ENCODE data around the gene CKB.
"Not testable (repeated sequence)": the region's sequence is repeated elsewhere in the genome, so short reads cannot be mapped to it uniquely, and the experiment has no call there.

The CKB gene

DNA sequence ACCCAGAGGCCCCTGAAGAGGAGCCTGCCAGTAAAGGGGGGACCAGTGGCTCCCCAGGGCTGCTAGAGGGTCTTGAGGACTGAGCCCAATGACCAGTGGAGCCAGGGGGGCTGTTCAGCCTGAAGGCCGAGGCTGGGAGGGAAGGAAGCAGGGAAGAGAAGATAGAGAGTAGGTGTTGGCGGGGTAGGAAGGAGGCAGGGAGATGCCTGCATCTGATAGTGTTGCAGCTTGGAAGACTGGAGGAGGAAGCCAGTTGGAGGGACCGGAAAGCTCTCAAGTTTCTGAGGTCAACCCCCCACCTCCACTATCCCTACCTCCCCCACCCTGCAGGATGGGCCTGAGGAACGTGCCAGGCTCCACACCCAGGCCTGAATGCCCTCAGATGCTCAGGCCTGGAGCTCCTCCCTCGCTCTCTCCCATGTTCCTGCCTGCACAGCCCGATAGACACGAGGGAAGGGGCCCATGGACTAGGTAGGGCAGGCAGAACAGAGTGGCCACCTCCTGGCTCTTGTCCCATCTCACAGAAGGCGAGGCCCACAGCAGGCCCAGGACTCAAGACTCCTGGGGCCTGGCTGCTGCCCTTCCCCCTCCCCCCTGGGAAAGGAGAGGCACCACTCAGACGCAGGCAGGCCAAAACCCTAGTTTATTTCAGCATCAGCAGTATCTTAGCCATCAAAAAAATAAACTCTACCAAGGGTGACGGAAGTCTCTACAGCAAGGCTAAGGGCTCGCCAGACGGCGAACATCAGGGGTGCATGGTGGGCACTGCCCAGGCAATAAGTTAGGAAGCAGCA, 3.4 kb downstream of the CKB start:
- H3K4me3 Mint-ChIP-seq = peak overlapping the region; percentile 66
- no peaks in the 10 kb centered on the region for H3K36me3 Mint-ChIP-seq
- no peaks in the 10 kb centered on the region for H3K9me3 Mint-ChIP-seq
- H3K27ac Mint-ChIP-seq = no peak overlapping the region
- no peak for DNase-seq (ENCODE audit: low spot score in 2 of 2)
- H3K27me3 Mint-ChIP-seq = peaks cover 6% of the 10 kb centered on the region
- H3K4me1 Mint-ChIP-seq = peaks cover 2% of the 10 kb centered on the region
- ATAC-seq (ENCODE audit: low read depth) = no peak

DNA sequence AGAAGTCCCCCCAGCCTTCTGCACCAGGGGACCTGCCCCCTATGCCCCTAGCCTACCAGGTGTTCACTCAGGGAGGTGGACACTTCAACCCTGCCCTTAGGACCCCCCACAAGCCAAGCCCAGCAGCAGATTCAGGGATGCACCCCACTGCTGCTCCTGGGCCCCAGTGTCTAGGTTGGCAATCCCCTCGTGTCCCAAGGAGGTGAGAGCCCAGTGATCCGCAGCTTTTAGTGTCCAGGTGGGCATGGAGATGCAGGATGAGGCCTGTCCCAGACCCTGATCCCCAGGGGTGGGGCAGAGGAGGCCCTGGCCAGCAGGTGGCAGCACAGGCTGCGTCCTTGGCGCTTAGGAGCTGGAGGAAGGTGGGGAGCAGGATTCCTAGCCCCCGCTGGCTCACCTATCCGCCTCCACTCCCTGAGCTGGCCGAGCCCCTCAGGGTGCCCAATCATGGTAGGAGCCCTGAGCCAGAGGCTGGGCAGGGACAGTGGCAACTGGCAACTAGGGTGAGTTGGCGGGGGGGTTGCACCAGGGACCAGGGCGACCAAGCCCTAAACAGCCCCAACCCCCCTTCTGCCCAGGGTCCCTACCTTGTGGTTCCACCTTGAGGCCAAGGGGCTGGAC, 4.1 kb downstream of the CKB start:
- H3K27me3 Mint-ChIP-seq = peaks cover 6% of the 10 kb centered on the region
- peak; percentile 63 to 68 for DNase-seq (ENCODE audit: low spot score in 2 of 2)
- ATAC-seq (ENCODE audit: low read depth) = peak; percentile 44
- H3K36me3 Mint-ChIP-seq = no peaks in the 10 kb centered on the region
- no peak overlapping the region for H3K4me3 Mint-ChIP-seq
- no peak overlapping the region for H3K27ac Mint-ChIP-seq
- peaks cover 2% of the 10 kb centered on the region for H3K4me1 Mint-ChIP-seq
- no peaks in the 10 kb centered on the region for H3K9me3 Mint-ChIP-seq

DNA sequence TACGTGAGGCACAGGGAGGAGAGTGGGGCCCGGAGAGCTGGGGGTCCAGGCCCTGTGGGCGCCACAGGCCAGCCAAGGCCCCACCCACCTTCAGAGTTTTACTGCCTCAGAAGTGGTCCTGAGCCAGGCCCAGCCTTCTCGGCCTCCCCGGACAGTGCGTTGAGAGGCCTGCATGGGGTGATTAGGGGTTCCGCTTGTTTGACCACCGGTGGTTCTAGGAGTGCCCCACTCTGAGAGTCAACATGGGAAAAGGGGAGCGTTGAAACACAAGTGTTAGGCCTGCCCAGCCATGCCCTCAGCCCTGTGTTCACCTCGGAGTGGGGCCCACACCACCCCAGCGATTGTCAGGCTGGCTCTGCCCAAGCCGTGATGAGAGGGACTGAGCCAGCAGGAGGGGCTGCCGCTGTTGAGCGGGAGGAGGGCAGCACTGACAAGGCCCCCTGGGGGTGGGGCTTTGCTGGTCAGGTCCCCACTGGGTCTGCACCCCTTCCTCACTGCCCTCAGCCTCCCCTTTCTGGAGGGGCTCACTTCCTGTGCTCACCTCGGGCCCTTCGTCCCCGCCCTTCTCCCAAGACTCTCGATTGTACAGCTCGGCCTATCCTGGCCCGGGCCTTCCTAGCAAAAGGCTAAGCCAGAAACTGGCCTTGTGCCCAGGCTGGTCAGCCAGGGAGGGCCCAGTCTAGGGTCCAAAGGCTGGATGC, 4.8 kb downstream of the CKB start:
- ATAC-seq (ENCODE audit: low read depth) = no peak
- no peak for DNase-seq (ENCODE audit: low spot score in 2 of 2)
- Mint-ChIP-seq H3K4me3 (no peak overlapping the region), H3K27ac (no peak overlapping the region), H3K9me3 (no peaks in the 10 kb centered on the region), H3K36me3 (no peaks in the 10 kb centered on the region), H3K4me1 (peaks cover 2% of the 10 kb centered on the region), H3K27me3 (peaks cover 6% of the 10 kb centered on the region)

DNA sequence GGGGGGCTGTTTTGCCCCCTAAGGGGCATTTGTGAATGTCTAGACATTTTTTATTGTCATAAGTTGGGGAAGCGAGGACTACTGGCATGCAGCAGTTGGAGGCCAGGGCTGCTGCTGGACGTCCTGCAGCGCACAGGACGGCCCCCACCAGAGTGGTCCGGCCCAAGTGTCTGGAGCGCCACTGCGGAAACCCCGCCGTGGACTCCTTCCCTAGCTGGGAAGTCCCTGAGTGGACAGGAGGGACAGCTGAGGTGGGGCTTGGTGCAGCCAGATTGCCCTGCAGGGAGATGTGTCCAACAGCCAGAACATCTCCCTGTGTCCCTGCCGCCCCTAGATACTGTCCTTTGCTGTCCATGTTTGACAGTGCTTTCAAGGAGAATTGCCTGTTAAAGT, 5.5 kb downstream of the CKB start:
- ATAC-seq (ENCODE audit: low read depth) (no peak), DNase-seq (ENCODE audit: low spot score in 2 of 2) (no peak)
- Mint-ChIP-seq H3K4me1 (peaks cover 2% of the 10 kb centered on the region), H3K27me3 (peaks cover 6% of the 10 kb centered on the region), H3K4me3 (no peak overlapping the region), H3K36me3 (no peaks in the 10 kb centered on the region), H3K9me3 (no peaks in the 10 kb centered on the region), H3K27ac (no peak overlapping the region)

DNA sequence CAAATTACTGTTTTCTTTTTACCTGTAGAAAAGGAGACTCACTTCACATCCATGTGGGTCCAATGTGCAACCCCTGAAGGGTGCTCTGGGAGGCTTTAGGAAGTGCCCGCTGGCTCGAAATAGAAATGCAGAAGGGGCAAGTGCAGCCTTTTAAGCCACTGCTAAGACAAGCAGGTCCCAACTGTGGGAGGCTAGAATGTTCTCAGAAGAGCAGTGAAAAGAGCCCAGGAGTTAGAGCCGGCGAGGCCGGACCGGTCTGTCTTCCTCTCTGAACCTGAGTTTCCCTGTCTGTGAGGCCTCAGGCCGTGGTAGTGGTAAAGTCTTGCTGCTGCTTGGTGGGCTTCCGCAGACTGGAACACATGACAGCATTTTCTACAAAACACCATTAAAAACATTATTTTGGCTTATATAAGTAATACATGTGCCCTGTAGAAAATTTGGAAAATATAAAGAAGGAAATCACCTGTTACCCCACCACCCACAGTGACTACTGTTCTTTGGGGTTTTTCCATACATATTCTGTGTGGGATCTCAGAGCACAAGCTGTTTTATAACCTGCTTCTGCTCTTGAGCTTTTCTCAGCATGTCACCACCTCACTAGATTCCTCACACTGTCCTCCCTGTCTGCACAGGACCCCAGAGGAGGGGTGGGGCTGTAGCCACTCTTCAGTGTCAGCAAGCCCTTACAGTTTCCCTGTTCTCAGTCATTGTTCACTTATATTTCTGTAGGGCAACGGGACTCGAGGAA, 6.0 kb downstream of the CKB start:
- ATAC-seq (ENCODE audit: low read depth) (no peak), DNase-seq (ENCODE audit: low spot score in 2 of 2) (no peak)
- H3K27me3 Mint-ChIP-seq = peaks cover 6% of the 10 kb centered on the region
- no peaks in the 10 kb centered on the region for H3K36me3 Mint-ChIP-seq
- peaks cover 2% of the 10 kb centered on the region for H3K4me1 Mint-ChIP-seq
- no peaks in the 10 kb centered on the region for H3K9me3 Mint-ChIP-seq
- no peak overlapping the region for H3K4me3 Mint-ChIP-seq
- H3K27ac Mint-ChIP-seq = no peak overlapping the region

DNA sequence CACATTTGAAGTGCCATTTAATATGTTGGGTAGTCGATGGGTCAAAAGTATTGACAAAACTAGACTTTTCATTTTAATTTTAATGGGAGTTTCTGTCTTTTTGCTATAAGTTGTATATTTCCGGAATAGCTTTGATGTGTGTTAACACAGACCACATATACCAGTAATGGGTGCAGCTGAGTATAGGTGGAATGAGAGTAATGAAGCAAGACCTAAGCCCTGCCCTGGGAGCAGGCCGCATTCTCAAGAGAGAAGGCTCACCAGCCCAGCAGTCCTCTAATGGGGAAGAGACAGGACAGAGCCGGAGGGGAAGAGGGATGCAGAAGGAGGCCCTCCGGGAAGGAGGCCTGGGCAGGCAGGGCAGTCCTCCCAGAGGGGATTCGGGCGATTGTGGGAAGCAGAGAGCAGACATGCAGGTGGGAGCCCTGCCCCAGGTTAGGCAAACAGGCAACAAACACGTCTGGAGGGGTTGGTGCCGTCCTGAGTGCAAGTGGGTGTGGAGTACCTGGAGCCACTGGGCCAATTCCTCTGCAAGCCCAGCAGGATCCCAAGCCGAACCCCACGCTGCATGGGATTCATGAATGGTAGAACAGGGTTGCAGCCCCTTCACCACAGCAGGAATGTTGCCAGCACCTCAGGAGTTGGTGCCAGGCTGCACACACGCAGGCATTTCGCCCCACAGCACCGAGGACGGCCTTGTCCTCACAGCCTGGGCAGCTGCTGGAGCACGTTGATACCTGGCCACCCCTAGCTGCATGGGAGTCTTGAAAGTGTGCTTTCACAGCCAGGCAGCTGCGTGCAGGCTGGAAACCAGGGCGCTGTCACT, 7.8 kb downstream of the CKB start:
- Mint-ChIP-seq H3K9me3 (no peaks in the 10 kb centered on the region), H3K27me3 (peaks cover 6% of the 10 kb centered on the region)
- no peak for DNase-seq (ENCODE audit: low spot score in 2 of 2)

DNA sequence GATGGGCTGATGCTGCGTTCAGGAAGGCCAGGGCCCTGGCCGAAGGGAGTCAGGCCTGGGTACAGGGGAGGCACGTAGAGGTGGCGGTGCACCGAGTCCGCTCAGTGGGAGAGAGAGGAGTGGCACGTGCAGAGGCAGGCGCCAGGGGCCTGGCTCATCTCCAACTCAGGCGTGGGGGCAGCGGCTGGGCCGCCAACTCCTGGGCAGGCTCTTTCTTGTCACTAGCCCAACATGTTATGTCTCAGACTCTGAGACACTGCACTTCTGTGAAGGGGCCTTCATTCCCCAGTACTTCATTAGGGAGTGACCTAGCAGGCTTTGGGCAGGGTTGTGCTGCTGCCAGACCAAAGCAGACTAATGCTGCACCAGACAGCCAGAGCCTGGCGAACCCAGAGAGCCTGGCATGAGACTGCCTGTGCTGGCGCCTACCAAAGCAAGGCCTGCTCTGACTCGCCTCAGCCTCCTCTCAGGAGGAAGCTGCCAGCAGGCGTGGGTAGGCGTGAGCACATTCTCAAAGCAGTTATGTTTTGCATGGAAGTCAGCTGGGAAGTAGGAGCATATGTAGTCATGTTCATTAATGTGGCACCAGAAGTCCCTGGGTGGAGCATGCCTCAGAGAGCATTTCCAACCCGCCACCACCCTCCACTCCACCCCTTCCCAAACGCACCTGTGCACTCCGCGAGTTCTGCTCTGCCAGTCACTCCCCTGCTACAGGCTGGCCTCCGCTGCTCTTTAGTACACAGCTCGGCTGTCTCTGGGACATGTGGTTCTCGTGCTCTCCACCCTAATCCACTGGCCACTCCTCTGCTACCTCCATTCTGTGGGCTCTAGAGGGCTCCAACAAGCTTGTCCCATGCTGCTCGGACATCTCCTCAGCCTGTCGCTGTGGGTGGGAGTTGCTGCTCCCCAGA, 9.7 kb downstream of the CKB start:
- peaks cover 2% of the 10 kb centered on the region for H3K27me3 Mint-ChIP-seq
- no peak overlapping the region for H3K4me3 Mint-ChIP-seq
- ATAC-seq (ENCODE audit: low read depth) (no peak), DNase-seq (ENCODE audit: low spot score in 2 of 2) (no peak)
- no peaks in the 10 kb centered on the region for H3K4me1 Mint-ChIP-seq
- no peak overlapping the region for H3K27ac Mint-ChIP-seq
- H3K36me3 Mint-ChIP-seq = no peaks in the 10 kb centered on the region
- H3K9me3 Mint-ChIP-seq = no peaks in the 10 kb centered on the region

More for the DNA sequence above, 7.8 kb downstream of the CKB start:
- H3K4me3 Mint-ChIP-seq = no peak overlapping the region
- no peak overlapping the region for H3K27ac Mint-ChIP-seq
- H3K36me3 Mint-ChIP-seq = no peaks in the 10 kb centered on the region
- no peak for ATAC-seq (ENCODE audit: low read depth)
- peaks cover 2% of the 10 kb centered on the region for H3K4me1 Mint-ChIP-seq

DNA sequence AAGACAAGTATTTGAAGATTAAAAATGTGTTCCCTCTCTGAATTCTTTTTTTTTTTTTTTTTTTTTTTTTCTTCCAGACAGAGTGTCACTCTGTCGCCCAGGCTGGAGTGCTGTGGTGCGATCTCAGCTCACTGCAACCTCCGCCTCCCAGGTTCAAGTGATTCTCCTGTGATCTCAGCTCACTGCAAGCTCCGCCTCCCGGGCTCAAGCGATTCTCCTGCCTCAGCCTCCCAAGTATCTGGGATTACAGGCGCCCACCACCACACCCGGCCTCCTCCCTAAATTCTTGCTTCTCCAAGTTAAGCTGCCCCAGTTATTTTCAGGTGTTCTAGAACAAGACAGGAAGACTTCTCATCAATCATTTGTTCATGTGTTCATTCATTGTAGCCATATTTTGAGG, 10.4 kb downstream of the CKB start:
- not testable (repeated sequence) for H3K4me1 Mint-ChIP-seq; H3K4me3 Mint-ChIP-seq; H3K36me3 Mint-ChIP-seq; H3K27ac Mint-ChIP-seq; H3K27me3 Mint-ChIP-seq; ATAC-seq (ENCODE audit: low read depth); H3K9me3 Mint-ChIP-seq; DNase-seq (ENCODE audit: low spot score in 2 of 2)

DNA sequence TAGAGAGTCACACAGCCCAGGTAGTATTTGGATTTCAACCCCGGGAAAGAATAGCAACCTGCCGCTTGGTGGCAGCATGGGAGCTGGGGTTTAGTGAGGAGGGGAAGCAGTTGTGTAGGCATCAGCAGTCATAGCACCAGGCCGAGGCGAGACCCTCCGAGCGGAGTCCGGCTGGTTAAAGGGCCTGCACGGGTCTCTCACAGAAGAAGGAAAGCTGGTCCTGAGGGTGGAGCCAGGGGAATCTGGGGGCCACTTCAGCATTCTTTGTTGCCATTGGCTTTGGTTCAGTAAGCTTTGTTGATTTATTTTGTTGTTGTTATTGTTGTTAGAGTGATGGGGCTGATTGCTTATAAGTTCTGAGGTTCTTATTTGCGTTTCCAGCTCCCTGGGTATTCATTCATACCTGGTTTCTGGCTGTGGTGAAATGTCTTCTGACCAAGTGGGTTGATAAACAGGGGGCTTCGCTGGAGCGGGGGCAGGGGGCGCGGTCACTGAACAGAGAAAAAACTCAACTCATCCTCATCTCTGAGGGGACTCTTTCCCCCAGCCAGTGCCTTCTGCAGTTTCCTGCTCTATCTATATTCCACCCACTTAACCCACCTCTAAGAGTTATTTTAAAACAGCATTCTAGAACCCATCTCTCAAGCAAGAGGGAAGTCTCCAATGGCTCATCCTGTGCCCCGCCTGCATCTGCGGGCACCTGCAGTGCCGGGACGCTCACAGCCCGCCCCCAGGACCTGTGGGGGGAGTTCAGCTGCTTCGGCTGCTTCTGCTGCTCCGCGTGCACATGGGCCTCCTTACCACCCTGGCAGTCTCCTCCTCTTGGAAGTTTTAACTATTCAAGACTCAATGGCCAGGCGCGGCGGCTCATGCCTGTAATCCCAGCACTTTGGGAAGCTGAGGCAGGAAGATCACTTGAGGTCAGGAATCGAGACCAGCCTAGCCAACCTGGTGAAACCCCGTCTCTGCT, 11.6 kb downstream of the CKB start:
- H3K36me3 Mint-ChIP-seq = peaks cover 2% of the 10 kb centered on the region
- DNase-seq (ENCODE audit: low spot score in 2 of 2) (no peak), ATAC-seq (ENCODE audit: low read depth) (no peak)
- H3K27ac Mint-ChIP-seq = no peak overlapping the region
- peaks cover 5% of the 10 kb centered on the region for H3K4me1 Mint-ChIP-seq
- H3K4me3 Mint-ChIP-seq = no peak overlapping the region
- no peaks in the 10 kb centered on the region for H3K27me3 Mint-ChIP-seq
- no peaks in the 10 kb centered on the region for H3K9me3 Mint-ChIP-seq

DNA sequence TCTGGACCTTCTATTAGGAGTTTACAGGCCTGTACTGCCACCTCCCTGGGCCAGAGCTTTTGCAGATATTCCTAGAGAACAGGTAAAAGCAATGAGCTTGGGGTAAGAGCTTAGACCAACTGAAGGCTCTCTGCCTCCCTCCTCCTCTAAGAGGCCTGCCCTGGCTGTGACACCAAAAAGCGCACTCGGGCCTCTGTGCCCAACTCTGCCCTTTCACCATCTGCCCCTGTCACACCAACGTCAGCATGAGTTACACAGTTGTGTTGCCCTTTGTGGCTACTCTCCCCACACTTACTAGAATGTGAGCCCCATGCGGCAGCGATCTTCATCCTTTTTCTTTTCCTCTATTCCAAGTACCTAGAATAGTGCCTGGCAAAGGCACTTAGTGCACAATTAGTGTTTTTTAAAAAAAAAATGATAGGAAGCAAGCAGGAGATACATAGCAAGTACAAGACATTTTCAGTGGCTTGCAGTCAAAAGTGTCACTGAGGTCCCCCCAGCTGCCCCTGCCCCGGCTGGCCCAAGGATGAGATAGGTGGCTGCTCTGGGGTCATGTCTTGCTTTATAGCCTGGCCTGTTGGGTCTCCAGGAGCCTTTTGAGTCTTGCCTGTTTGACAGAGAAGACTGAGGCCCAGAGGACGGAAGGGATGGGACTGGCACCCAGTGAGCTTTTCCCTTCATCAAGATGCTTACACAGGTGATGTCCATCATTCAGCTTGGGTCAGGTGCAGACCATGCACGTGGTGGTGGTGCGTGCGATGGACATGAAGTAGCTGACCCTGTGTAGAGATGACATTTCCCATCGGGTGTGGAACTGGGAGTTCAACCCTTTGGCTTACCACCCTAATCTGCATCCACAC, 12.5 kb downstream of the CKB start:
- no peak for DNase-seq (ENCODE audit: low spot score in 2 of 2)
- Mint-ChIP-seq H3K36me3 (peaks cover 7% of the 10 kb centered on the region), H3K27me3 (no peaks in the 10 kb centered on the region), H3K4me1 (peaks cover 10% of the 10 kb centered on the region), H3K27ac (no peak overlapping the region), H3K9me3 (no peaks in the 10 kb centered on the region), H3K4me3 (no peak overlapping the region)
- no peak for ATAC-seq (ENCODE audit: low read depth)
